ENCODE results near the gene MYNN.

The MYNN gene

DNA sequence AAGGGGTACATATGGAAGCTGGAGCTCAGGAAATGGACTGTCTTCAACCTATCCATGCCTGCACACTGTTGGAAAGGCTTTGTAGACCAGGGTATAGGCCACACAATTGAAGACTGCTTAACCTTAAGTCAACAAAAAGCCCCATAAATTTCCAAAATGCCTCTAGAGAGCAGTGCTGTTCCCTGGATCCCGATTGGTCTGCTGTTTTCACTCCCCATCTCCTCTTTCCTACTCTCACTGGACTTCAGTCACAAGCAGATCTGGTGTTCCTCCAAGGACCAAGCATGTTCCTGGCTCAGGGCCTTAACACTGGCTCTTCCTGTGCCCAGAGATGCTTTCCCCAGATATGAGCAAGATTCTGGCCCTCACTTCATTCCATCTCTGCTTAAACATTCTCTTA is 62.3 kb downstream of the MYNN start:
- DNase-seq (ENCODE audit: low spot score) = no peak

- no peak for DNase-seq (ENCODE audit: low spot score)
Measured at GRCh38 chr3:169836078-169836941, 63.1 kb downstream of the MYNN start.

- DNase-seq (ENCODE audit: low spot score) = no peak
Measured at GRCh38 chr3:169836942-169837275, 63.7 kb downstream of the MYNN start.

- no peak for DNase-seq (ENCODE audit: low spot score)
Measured at GRCh38 chr3:169838511-169839030, 65.4 kb downstream of the MYNN start.
